Hepatocyte (in vitro differentiated cells): ENCODE measurements around the gene EPHA10.

ENCODE experiments used
- CTCF ChIP-seq: fragments of 200-600 bp; sonication (generic); IDR thresholded peaks from 2 replicates; pipeline ENCODE4 v1.5.1; 2016; ENCODE audit warnings: antibody characterized with exemption, mild to moderate bottlenecking; ENCODE audit not compliant: poor library complexity
- EZH2phosphoT487 ChIP-seq: fragments of 200-600 bp; sonication (generic); IDR thresholded peaks from one replicate; pipeline ENCODE4 v1.6.1; 2018; ENCODE audit warnings: antibody characterized with exemption, mild to moderate bottlenecking, low read depth, moderate library complexity; ENCODE audit not compliant: unreplicated experiment, severe bottlenecking

GRCh38 chr1:37721565-37721964 lies 43.4 kb downstream of the EPHA10 start:
- no peak for TF ChIP-seq CTCF
- no peak for TF ChIP-seq EZH2phosphoT487
